ENCODE data around the gene PLEKHG5.

The PLEKHG5 gene

DNA sequence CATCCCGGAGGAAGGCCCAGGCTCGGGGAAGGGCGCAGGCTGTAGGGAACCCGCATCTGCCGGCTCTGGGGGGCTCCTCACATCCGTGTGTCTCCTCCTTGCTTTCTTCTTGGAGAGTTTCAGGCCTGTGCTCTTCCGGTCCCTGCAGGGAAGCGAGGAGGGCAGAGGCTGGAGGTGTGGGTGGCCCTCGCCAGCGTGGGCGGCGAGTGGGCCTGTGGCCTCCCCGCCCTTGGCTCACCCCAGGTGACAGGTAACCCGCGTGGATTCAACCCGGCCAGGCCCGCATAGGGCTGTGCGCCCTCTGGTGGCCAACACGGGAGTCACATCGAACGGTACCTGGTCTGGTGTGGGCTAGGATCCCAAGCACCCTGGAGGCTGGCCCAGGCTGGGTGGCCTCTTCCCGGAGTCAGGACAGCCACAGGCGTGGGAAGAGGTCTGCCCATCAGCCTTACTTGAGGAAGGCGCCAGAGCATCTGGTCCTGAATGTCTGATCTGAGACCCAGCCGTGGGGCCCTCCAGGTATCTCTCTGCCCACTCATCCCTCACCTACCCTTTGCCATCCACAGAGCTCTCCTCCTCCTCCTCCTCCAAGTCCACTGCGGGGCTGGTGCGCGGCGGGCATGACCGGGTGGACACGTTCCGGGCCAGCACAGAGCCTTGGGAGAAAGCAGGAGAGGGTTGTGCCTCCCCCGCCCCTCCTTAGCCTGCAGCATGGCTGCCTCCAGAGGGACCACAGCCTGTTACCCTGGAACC, 15.9 kb downstream of the PLEKHG5 start:
- DNase-seq, result peak; percentile 45

DNA sequence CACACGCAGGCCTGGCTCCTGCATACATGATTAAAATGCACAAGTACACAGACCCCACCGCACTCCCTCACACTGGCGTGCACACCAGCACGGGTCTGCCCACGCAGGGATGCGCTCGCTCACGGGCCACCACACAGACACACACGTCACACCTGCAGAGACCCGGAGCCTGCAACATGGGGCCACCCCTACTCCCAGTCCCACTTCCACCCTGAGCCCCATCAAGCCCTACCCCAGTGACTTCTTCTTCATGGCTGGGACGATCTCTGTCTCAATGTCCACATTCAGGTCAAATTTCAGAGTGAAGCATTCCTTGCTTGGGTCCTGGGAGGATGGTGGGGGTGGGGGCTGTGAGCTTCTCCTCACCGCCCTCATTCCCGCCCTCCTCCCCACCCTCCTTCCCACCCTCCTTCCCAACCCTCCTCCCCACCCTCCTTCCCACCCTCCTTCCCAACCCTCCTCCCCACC, 16.6 kb downstream of the PLEKHG5 start:
- DNase-seq, result no peak

DNA sequence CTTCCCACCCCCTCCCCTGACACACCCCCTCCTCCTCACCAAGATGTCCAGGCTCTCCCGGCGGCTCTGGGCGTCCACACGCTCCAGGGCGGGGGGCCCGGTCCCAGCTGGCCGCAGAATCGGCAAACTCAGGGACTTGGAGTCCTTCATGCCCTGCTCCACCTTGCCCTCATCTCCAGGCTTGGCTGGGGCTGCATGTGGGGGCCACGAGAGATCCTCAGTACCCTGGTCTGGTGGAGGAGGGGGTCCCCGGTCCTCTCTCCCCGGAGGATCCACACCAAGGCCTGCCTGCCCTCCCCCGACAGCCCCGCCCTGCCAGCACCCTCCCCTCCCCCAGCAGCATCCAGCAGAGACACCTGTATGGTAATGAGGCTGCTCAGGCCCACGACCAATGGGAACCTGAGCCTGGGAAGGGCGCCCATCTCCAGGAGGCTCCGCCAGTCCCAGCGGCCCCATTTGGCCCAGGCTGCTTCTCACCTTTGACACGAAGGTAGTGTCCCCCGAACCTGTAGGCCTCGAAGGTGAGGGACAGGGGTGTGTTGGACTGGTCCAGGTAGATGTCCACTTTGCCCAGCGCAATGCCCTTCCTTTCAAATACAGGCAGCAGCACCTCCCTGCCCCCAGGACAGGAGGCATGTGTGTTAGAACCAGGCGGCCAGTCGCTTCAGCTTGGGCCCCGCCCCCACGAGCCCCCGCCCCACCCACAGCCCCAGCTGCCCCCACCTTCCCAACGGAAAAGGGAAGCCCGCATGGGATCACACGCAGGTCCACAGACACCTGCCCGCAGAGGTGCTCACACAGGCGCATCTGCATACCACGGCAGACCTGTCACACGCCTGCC, 17.3 kb downstream of the PLEKHG5 start:
- no peak for DNase-seq

DNA sequence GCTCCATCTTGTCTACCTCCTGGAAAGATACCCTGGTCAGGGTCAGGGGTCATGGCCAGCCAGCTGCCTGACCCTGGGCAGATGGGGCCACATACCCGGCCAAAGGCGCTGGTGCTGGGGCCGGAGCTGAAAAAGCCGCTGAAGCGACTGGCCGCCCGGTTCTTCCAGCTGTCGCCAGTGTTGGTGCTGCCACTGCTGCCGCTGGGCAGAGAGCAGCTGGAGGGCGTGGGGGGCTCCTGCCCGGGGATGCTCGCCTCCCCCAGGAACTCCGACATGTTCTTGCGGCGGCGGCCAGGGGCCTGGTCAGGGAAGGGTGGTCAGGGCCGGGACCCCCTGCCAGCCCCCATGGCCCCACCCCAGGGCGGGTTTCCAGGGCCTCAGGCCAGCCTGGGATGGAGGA, 18.3 kb downstream of the PLEKHG5 start:
- DNase-seq, result no peak

DNA sequence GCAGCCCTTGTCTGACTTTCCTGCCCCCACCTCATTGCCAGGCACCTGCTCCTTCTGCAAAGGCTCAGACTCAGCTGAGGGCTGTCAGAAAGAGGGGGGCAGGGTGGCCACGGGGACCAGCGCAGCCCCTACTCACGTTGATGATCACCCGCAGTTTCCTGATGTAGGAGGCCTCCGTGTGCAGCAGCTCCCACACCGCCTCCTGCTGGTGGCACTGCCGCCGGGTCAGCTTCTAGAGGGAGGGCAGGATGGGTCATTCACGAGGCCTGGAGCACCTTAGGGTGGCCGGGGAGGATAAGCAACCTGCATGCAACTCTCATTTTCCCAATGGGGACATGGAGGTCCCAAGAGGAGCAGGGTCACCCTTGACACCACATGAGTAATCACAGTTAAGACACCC, 19.1 kb downstream of the PLEKHG5 start:
- no peak for DNase-seq

DNA sequence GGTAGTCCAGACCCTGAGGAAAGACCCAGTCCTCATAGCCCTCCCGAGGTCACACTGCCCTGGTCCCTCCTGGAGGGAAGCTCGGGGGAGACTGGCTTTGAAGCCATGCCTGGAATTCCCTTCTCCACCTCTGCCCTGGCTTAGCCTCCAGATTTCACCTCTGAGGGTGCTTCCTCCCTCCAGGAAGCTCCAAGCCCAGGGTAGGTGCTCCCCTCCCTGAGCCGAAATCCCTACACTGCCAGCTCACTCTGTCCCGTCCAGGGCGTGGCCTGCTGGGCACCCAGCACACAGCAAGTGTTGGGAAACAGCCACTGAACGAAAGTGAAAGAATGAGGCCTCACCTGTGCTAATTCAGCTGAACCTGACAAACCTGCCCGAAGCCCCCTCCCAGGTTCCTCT, 19.5 kb downstream of the PLEKHG5 start:
- DNase-seq, result no peak

DNA sequence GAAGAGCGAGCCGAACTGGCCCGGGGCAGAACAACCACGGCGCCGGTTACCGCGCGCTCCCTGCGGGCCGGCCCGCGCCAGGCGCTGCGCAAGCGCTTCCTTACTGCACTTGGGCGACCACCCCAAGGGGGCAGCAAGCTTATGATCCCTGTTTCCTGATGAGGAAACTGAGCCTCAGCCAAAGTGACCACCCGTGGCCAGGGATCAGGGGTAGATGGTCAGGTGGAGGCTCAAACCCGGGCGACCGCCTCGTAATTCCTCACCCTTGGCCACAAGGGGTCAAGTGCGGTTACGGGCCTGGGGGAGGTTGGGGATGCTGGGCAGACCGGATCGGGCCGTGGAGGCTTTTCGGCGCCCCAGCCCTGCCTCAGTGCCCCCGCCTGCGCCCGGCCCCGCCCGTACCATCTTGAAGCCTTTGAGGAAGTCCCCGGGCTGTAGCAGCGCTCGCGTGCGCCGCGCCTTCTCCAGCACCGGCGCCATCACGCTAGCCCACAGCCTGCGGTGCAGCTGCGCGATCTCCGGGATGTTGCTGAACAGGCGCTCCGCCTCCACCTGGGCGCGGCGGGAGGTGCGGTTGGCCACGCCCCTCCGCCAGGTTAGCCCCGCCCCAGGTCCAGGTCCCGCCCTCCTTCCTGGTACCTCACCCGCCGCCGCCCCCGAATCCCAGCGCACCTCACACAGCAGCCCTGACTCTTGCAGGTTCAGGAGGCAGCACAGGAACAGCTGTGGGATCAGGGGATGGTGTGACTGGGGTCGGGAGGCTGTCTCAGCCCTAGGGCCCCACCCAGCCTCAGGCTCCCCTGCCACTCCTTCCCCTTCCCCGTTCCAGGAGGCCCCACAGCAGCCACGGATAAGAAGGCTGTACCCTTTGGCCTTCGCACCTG, 20.1 kb downstream of the PLEKHG5 start:
- no peak for DNase-seq

DNA sequence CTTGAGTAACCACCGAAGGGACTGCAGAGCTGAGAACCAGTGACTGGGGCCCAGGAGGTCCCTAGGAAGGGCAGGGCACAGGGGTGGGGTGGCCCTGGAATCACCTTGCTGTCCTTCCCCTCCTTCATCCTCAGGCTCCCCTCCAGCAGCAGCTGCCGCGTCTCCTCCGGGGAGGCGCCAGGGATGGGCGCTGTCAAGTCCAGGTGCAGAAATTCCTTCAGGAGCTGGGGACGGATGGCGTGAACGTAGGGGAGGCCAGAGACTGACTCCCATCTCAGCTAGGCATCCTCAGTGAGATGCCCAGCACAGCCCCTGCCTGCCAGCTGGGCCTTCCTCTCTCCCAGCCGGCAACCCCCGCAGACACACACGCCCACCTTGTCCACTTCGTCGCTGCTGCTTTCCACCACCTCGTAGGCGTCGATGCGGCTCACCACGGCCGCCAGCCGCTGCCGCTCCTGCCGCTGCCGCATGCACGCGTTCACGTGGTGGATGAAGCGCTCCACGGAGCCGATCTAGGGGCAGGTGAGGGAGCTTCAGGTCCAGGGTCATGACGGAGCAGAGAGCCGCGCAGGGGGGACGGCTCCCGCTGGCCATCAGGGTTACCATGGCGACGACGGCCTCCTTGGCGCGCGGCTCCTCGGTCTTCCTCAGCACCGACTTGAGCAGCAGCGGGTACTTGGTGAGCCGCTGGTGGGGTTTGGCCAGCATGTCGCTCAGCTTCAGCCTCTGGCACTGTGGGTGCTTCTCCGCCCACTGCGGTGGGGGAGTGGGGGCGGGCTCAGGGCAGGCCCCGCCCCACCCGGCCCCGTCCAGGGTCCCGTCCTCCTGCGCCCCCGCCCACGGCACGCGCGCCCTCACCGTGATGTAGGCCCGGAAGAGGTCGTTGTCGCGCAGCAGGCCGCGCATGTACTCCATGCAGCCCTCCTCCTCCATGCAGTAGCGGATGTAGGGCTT, 21.1 kb downstream of the PLEKHG5 start:
- DNase-seq, result no peak

DNA sequence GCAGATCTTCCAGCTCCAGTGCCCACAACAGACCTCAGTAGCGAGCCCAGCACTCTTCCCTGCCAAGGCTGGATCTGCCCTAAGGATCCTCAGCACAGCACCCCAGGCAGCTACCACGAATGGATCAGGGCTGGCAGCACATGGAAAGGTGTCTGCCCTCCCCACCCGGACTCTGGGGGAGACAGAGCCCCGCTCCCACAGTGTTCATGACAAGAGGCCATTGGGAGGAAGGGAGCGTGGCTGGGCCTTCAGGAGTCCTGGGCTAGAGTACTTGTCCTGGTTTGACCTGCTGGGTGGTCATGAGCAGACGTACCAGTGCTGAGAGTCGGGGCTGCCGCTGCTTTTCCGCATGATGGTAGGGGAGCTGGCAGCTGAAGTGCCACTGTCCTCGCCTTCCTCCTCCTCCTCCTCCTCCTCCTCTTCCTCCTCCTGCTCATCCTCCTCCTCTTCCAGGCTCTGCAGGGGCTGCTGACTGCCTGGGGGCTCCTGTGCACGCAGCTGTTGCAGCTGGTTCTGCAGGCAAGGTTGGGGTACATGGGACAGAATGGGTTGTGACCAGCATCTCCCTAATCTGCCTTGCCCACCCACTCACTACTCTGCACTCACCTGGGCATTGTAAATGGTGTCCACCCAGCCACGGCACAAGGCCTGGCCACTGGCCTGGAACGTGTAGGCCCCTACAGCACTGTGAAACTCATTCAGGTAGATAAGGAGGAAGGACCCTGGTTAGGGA, 22.6 kb downstream of the PLEKHG5 start:
- no peak for DNase-seq

DNA sequence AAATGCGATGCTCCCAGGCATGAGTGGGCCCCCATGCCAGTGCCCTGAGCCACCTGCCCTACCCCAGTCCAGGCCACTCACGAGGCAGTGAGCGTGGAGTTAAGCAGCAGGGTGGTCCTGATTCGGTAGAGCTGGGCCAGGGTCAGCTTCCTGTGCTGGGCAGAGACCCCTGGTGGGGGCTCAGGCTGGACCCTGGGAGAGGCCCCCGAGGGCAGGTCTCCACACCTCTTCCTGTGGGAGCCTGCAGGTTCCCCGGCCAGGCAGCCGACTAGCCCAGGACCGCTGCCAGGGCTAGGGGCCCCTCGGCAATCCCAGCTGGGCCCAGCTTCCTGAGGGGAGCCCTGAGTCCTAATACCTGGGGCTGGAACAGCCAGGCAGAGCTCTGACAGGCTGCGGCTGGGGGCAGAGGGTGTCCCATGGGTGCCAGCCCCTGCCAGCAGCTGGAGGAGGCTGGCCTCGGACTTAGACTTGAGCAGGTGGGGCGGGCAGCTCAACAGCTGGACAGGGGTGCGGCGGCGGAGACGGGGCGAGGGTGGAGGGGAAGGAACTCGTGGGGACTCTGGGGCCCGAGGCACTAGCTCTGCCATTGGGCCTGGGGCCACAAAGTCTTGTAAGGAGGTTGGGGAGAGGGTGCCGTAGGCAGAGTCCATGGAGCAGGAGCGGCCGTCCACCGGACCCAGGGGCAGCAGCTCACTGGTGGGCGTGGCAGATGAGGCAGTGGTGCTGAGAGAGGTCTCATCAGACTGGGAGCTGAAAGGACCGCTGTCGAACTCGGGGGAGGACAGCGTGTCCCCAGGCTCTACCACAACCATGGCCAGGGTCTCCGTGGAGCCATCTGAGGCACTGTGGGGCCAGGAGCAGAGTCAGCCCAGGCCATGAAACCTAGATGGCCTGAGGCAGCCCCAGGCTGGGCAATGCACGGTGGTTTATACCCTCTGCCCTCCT, 23.5 kb downstream of the PLEKHG5 start:
- DNase-seq, result no peak

DNA sequence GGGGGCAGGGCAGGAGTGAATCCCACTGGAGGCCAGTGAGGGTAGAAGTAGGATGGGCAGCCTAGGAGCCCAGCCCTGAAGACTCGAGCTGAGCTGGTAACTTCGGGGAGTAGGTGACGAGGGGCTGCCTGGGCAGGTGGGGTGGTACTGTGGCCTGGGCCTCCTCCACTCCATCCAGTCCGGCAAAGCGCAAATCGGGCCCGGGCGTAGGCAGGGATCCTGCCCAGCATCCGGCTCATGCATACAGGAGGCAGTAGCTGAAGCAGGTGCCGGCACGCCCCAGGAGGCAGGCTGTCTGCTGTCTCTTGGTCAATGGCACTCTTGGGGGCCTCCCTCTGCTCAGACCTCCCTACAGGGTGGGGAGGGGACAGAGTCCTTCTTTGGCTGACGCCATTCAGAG, 24.2 kb downstream of the PLEKHG5 start:
- DNase-seq, result no peak

DNA sequence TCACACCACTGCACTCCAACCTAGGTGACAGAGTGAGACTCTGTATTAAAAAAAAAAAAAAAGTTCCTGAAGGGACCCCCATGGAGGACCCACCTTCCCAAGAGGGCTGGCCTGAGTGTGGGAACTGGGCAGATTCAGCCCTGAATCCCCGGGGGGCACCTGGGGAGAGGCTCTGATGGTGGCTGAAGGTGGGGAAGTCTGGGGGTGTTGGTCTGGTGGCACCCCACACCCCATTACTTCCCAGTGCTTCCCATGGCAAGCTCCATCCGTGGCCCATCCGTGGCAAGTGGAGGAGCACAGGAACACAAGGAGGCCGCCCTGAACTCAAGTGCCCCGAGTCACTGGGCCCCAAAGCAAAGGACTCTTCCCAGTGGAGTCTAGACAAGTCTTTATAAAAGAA, 24.7 kb downstream of the PLEKHG5 start:
- DNase-seq, result no peak

DNA sequence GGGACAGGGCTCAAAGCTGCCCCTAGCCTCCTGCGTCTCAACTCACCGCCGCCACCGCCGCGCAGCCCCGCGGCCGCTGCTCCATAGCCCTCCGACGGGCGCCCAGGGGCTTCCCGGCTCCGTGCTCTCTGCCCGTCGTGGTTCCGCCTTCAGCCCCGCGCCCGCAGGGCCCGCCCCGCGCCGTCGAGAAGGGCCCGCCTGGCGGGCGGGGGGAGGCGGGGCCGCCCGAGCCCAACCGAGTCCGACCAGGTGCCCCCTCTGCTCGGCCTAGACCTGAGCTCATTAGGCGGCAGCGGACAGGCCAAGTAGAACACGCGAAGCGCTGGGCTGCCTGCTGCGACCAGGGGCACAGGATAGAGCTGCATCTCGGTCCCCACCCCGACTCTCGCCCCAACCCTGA, 25.4 kb downstream of the PLEKHG5 start, which contains the start of gene TNFRSF25:
TSS of gene TNFRSF25 (minus strand) at position 151 of the 400 bp plus-strand sequence. CDS start at position 85, 66 bp downstream.
- no peak for DNase-seq

DNA sequence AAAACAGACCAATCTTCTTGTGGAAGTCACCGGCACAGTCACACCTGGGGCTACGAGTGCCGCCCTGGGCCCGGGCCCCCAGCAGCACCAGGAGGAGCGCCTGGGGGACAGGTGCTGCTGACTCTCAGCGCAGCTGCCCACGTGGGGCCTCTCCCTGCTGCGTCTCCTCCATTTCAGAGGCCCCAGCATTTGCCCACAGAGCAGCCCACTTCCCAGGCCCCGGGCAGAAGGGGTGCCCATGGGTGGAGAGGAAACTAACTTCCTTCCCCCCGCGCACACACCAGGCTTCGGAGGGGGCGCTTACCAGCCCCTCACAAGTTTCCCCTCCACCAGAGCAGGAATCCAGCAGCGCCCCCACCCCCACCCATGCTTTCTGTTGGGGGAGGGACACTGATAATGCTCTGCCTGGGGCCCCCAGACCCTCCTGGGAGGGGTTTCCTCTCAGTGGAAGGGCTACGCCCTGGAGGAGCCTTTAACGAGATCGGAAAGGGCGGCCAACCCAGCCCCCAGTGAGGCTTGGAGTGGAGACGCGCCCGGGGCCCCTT, 25.9 kb downstream of the PLEKHG5 start:
- no peak for DNase-seq

DNA sequence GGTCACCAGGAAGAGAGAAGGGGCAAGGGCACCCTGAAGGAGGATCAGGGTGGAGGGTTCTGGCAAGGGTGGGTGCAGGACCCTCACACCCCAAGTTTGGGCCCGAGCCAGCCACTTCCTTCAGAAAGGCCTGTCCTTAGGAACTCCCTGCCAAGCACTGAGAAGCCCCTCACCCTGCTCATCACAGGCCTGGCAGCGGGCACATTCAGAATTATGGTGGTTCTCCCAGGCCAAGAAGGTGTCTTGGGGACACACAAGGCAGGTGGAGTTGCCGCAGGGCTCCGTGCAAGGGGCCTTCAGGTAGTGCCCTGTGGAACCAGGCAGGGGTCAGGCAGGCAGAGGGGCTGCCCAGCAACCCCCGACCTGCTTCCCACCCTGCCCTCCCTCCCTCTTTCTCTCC, 26.6 kb downstream of the PLEKHG5 start:
- no peak for DNase-seq

DNA sequence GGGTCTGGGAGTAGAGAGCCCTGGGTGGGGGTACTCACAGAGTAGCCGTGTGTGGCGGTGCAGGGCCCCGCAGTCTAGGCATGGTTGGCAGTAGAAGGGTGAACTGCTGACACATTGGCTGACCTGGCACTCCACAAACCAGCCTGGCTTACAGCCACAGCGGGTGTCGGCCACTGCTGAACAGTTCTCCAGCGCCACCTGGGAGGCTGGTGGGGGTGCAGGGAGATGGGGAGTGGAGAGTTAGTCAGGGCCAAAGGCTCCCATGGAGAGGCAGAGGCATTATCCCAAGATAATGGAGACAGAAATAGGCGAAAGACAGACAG, 27.0 kb downstream of the PLEKHG5 start:
- no peak for DNase-seq

DNA sequence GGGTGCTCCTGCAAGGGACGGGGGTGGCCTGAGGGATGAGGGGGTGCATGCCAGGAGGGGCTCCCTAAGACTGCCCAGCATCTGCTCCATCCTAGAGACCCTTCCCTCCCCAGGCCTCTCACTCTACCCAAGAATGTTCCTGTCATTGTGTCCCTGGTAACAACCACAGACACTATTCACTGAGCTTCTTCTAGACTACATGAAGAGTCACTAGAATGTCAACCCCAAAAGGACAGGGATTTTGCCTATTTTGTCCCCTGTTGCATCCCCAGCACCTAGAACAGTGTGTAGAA, 28.4 kb downstream of the PLEKHG5 start:
- no peak for DNase-seq

DNA sequence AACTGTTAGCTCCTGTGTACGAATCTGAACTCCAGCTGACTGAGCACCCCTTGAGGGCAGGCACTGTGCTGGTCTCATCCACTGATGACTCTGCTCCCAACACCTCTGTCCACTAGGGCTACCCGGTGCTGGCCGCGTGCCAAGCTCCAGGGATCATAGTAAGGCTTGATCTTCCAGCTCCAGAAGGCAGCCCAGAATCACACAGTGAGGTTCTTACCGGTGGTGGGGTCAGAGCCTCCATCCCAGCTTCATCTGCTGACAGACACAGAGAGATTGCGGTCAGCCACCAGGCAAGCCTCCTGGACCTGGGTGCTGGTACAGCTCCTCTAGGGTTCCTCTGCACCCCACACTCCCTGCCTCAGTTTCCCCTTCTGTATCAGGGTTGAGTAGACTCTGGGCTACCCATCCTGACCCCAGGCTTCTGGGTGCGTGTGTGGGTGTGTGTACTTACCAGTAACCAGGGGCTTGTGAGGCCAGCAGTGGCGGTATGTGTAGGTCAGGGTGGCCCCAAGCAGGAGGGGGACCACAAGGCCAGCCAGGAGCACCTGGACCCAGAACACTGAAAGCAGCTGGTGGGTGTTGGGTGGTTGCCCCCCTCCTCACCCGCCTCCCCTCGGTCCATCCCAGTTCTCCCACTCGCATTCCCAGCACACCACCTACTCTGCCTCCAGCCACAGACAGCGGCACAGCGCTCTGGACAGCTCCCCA, 28.9 kb downstream of the PLEKHG5 start:
- no peak for DNase-seq
